Ovary (tissue), 9 donors: ENCODE measurements around the gene TBL1XR1. TPM values are rescaled to one million over a fixed set of nuclear protein-coding genes. Genes with fewer than 3 reads are reported as not detected.

Source experiments
- DNase-seq, 5 donors: peaks; one replicate each; pipeline ENCODE4 v3.0.0-alpha.2; 2019 to 2020
- H3K27ac ChIP-seq, 2 donors: fragments of 200-600 bp; one replicate each; pipeline versions ENCODE4 v1.5.1 to v1.8.0; 2019 to 2022
- H3K27me3 ChIP-seq: fragments of 200-600 bp; one replicate; pipeline ENCODE4 v1.8.0; 2022
- H3K36me3 ChIP-seq: fragments of 200-600 bp; sonication (generic); one replicate; pipeline ENCODE4 v1.5.1; 2019
- H3K4me1 ChIP-seq: one replicate; pipeline ENCODE4 v1.8.1; 2013; ENCODE audit warnings: mild to moderate bottlenecking, moderate library complexity; ENCODE audit not compliant: insufficient read depth
- H3K4me3 ChIP-seq: fragments of 200-600 bp; sonication (generic); one replicate; pipeline ENCODE4 v1.5.1; 2017
- H3K9me3 ChIP-seq, 2 donors: fragments of 200-600 bp in 1 of 2; sonication (generic) in 1 of 2; one replicate each; pipeline versions ENCODE4 v1.5.1 to v1.8.1; 2013 to 2019; ENCODE audit warnings: mild to moderate bottlenecking in 1 of 2, moderate library complexity in 1 of 2
- EP300 ChIP-seq: sonication (generic); formaldehyde crosslinking; IDR thresholded peaks from one replicate; pipeline ENCODE4 v1.6.1; 2017; ENCODE audit warnings: antibody characterized with exemption
- POLR2A ChIP-seq: fragments of 450-650 bp; IDR thresholded peaks from one replicate; pipeline ENCODE4 v1.6.1; 2017; ENCODE audit warnings: antibody characterized with exemption, mild to moderate bottlenecking, moderate library complexity
- WGBS, 3 donors: extraction: QIAGEN DNeasy Blood & Tissue Kit in 1 of 3; methylation state at CpG; one replicate each; pipeline versions ENCODE4 v1.1.5 to v1.1.7; 2013 to 2017; 5-methylcytosine and 5-hydroxymethylcytosine counted together
- intact Hi-C, 4 donors: fragments of 100-400 bp; cut with DNase I; formaldehyde crosslinking; loops; one replicate each; pipeline versions ENCODE4 v1.11.0 to v1.15.1; 2022 to 2023
- polyA plus RNA-seq, 2 donors: library from polyadenylated mRNA; stranded (reverse); fragments of 200-250 nt in 1 of 2; fragments of 350-450 nt in 1 of 2; fragmentation: Illumina TruSeq in 1 of 2; extraction: RNeasy Lipid Tissue Mini Kit (QIAGEN cat#74804) in 1 of 2; gene quantifications; one replicate each; pipeline ENCODE4 v1.2.3, GENCODE V29; 2013 to 2014
- total RNA-seq, 7 donors: library from RNA; depleted of rRNA in 2 of 7; stranded (reverse); fragments of >200 nt in 2 of 7; fragmentation: NEBNext Ultra II Directional in 3 of 7; extraction: Animal tissue kit (Norgen Biotek cat#: 25700) in 3 of 7; gene quantifications; one replicate each; pipeline versions ENCODE4 v1.1.0 to v1.2.4, GENCODE V29; 2016 to 2023
- TF ChIP-seq, protein P1 (sequence below), 3 donors: fragments of 450-650 bp in 2 of 3; fragments of 200-600 bp in 1 of 3; IDR thresholded peaks; one replicate each; pipeline versions ENCODE4 v1.5.1 to v1.8.0; 2016 to 2022; ENCODE audit warnings: antibody characterized with exemption in 3 of 3, mild to moderate bottlenecking in 1 of 3
- donor health status: DM: no; HTN: no; CAD: no; lungs with moderate emphysema.
- donor health status: DM: no; HTN: no; CAD: no.
- donor health status: Bipolar disorder and iron deficiency.
- donor health status: DM: yes; HTN: yes; CAD: no.
- donor health status: DM: no; HTN: no; CAD: no.
- donor health status: DM: yes; HTN: yes; CAD: no.

The TBL1XR1 gene
- total and polyA plus RNA-seq, 9 donors, result 30.0 to 160 (median 114) TPM

- no peaks in the 10 kb centered on the region for H3K36me3 ChIP-seq
- peaks cover 1% of the 10 kb centered on the region for H3K4me1 ChIP-seq
- no peaks in the 10 kb centered on the region for H3K9me3 ChIP-seq
- H3K27me3 ChIP-seq, result no peaks in the 10 kb centered on the region
- H3K4me3 ChIP-seq, result no peak overlapping the region
- intact Hi-C loops, result no loop called here
- TF ChIP-seq, protein P1, sequence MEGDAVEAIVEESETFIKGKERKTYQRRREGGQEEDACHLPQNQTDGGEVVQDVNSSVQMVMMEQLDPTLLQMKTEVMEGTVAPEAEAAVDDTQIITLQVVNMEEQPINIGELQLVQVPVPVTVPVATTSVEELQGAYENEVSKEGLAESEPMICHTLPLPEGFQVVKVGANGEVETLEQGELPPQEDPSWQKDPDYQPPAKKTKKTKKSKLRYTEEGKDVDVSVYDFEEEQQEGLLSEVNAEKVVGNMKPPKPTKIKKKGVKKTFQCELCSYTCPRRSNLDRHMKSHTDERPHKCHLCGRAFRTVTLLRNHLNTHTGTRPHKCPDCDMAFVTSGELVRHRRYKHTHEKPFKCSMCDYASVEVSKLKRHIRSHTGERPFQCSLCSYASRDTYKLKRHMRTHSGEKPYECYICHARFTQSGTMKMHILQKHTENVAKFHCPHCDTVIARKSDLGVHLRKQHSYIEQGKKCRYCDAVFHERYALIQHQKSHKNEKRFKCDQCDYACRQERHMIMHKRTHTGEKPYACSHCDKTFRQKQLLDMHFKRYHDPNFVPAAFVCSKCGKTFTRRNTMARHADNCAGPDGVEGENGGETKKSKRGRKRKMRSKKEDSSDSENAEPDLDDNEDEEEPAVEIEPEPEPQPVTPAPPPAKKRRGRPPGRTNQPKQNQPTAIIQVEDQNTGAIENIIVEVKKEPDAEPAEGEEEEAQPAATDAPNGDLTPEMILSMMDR (IDR thresholded peaks at IDR 0.05), result no peak
- TF ChIP-seq POLR2A (no peak), EP300 (no peak)
- DNase-seq, result no peak
- 85 to 91% (median 88%) methylated on average over 3 of the region's 3 CpGs for WGBS, 3 donors
- no peak overlapping the region for H3K27ac ChIP-seq
Observed at GRCh38 chr3:176988795-176989194, 208.5 kb downstream of the TBL1XR1 start.

DNA sequence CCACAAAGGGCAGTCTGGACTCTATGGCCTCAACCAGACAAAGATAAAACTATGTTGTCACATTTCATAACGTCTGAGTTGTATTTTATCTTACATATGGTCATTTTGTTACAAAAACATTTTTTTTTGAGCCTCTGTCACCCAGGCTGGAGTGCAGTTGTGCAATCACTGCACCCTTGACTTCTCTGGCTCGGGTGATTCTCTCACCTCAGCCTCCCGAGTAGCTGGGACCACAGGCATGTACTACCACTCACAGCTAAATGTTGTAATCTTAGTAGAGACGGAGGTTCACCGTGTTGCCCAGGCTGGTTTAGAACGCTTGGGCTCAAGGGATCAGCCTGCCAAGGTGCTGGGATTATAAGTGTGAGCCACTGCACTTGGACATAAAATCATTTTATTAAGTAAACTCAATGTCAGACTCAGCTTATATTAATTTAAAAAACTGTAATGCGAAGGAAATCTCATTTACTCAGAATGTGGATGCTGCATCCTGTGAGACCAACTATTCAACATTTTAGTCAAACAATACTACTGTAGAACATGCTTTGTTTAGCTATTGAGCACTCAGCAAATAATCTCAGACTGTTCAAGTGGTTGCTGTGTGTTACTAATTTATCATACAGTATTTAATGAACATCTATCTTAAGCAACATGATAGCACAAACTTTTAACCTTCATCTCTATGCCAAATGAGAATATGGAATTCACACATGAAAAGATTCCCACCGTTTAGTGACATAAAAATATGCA is 209.2 kb downstream of the TBL1XR1 start:
- intact Hi-C loops, result no loop called here
- TF ChIP-seq, protein P1 (IDR thresholded peaks at IDR 0.05), result no peak
- TF ChIP-seq POLR2A (no peak), EP300 (no peak)
- Histone ChIP-seq H3K27me3 (no peaks in the 10 kb centered on the region), H3K4me3 (no peak overlapping the region), H3K36me3 (no peaks in the 10 kb centered on the region), H3K4me1 (peaks cover 1% of the 10 kb centered on the region), H3K9me3 (no peaks in the 10 kb centered on the region), H3K27ac (no peak overlapping the region)
- DNase-seq, result peak in 2 of 5 donors; percentile 10 to 17
- 54 to 63% (median 60%) methylated on average over 8 of the region's 8 CpGs for WGBS, 3 donors

- DNase-seq, result no peak
- intact Hi-C loops, result no loop called here
- Histone ChIP-seq H3K27me3 (no peaks in the 10 kb centered on the region), H3K4me1 (no peaks in the 10 kb centered on the region), H3K4me3 (no peak overlapping the region), H3K36me3 (no peaks in the 10 kb centered on the region), H3K9me3 (no peaks in the 10 kb centered on the region), H3K27ac (no peak overlapping the region)
- TF ChIP-seq, protein P1 (IDR thresholded peaks at IDR 0.05), result no peak
- TF ChIP-seq EP300, result no peak
- no peak for TF ChIP-seq POLR2A
- WGBS, 3 donors, result 91 to 96% (median 92%) methylated on average over 3 of the region's 3 CpGs
Observed at GRCh38 chr3:176978441-176978840, 218.8 kb downstream of the TBL1XR1 start.

GRCh38 chr3:176977331-176977730 is 220.0 kb downstream of the TBL1XR1 start:
- H3K4me3 ChIP-seq, result no peak overlapping the region
- intact Hi-C loops, result no loop called here
- H3K36me3 ChIP-seq, result no peaks in the 10 kb centered on the region
- TF ChIP-seq POLR2A, result no peak
- TF ChIP-seq EP300, result no peak
- TF ChIP-seq, protein P1 (IDR thresholded peaks at IDR 0.05), result no peak
- H3K4me1 ChIP-seq, result no peaks in the 10 kb centered on the region
- H3K9me3 ChIP-seq, result no peaks in the 10 kb centered on the region
- H3K27ac ChIP-seq, result no peak overlapping the region
- H3K27me3 ChIP-seq, result no peaks in the 10 kb centered on the region
- DNase-seq, result no peak
- 92 to 96% (median 96%) methylated on average over 2 of the region's 2 CpGs for WGBS, 3 donors
